HG03342 (cell line): ENCODE data around the gene TCFL5.

Source experiments
- ATAC-seq: cut with Tn5 transposase; IDR thresholded peaks from one replicate; pipeline ENCODE4 v1.9.1; 2021; ENCODE audit warnings: mild to moderate bottlenecking, moderate library complexity; ENCODE audit not compliant: unreplicated experiment

TCFL5 gene

DNA sequence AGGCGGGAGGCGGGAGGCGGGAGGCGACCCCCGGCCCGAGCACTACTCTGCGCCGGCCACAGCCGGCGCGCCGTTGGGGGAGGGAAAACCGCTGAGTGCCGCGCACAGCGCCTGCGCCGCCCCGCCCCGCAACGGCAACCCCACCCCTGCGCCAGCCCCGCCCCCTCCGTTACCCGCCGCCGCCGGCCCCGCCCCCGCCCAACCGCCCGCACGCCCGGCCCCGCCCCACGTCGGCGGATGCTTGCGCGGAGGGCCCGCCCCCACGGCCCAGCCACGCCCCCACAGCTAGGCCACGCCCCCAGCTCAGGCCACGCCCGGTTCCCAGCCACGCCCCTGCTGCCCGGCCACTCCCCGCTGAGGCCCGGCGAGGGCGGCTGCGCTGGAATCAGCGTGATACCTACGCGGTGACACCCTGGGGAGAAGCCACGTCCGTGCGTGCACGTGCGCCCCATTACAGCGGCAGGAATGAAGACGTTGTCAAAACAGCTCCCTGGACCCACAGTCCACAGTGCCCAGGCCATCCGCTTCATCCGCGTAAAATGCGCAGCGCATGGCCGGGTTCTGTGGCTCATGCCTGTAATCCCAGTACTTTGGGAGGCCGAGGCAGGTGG is at the start of gene TCFL5:
TCFL5 (minus strand) TSS at position 97 of the 611 bp plus-strand sequence. CDS start 152 bp downstream, outside the sequence.
- peak; percentile 59 for ATAC-seq

GRCh38 chr20:62910777-62911497 is 49.3 kb upstream of the TCFL5 start:
- no peak for ATAC-seq

GRCh38 chr20:62910217-62910766 is 48.7 kb upstream of the TCFL5 start:
- no peak for ATAC-seq

DNA sequence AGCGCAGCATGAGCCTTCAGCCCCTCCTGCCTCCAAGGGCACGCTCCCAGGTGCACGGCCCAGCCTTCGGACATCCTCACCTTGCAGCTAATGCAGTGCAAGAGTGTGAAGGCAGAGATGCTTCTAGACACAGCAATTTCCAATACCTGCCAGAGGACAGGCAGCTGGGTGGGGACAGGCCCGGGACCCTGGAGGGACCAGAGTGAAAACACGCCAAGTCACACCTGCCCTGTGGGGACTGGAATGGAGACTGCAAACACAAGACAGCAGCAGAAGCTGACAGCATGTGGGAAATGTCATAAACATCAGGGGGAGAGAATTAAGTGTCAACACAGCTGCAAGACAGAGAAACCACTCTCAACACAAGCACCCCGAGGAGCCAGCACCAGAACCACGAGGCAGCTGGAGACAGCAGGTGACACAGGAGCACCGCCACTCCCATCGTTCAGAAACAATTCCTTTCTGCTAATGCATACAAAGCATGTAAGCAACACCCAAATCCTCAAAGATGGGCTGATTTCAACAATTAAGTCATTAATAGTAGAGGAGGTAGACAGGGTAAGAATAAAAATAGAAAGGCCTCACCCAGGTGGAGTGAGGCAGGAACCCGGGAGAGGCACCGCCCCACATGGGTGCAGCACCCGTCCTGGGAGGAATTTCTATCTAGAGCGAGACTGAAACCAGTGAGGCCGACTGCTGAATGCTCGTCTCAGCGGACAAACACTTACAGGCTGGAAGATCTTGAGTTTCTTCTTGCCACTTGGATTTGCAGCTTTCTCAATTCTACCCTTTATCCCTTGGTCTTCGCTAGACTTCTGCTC is 47.6 kb upstream of the TCFL5 start:
- ATAC-seq, result no peak

- ATAC-seq, result no peak
Observed at GRCh38 chr20:62907384-62908317, 46.0 kb upstream of the TCFL5 start.

DNA sequence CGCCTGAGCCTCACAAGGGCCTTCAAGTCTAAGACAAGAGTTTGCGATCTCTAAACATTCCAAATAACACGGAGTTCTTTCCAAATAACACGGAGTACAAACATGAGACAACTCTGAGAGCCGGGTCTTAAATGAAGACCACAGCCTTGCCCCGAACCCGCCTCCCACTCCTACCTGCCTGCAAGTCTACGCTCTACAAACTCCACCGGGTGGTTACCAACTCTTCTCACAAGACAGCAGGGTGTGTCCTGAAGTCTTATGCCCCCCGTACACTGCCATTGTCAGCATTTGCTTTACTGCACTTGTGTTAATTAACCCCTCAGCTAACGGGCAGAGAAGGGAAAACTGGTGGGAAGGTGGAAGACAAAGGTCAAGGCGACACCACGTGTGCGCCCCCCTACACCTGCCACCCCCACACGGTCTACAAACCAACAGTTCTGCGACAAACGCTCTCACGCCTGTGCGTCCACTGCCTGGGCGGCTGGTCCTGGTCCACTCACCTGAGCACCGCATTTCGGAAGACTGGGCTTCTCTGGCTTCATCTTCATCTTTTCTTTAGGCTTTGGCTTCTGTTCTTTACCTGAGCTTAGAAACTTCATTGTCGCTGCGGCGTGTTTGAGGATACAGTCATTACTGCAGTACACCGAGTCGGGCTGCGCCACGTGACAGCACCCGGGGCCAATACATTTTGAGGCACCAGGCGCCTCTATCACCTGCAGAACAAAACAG is 45.2 kb upstream of the TCFL5 start:
- ATAC-seq, result no peak

DNA sequence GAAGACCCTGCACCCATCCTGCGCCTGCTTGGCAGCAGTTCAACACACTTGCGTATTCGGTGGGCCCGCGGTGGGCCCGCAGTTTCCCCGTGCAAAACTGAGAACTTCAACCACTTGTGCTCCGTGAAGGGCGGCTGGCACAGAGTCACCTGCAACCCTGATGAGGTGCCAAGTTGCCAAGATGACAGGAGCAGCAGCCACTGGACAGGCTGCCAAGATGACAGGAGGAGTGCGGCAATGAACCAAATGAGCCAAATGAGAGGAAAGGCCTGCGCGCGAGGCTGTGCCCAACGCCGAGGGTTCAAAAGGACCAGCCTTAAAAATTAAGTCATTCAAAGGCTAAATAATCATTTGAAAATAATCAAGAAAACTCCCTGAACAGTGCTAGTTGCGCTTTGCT is 44.6 kb upstream of the TCFL5 start:
- no peak for ATAC-seq

GRCh38 chr20:62905536-62906117 is 44.0 kb upstream of the TCFL5 start:
- no peak for ATAC-seq

DNA sequence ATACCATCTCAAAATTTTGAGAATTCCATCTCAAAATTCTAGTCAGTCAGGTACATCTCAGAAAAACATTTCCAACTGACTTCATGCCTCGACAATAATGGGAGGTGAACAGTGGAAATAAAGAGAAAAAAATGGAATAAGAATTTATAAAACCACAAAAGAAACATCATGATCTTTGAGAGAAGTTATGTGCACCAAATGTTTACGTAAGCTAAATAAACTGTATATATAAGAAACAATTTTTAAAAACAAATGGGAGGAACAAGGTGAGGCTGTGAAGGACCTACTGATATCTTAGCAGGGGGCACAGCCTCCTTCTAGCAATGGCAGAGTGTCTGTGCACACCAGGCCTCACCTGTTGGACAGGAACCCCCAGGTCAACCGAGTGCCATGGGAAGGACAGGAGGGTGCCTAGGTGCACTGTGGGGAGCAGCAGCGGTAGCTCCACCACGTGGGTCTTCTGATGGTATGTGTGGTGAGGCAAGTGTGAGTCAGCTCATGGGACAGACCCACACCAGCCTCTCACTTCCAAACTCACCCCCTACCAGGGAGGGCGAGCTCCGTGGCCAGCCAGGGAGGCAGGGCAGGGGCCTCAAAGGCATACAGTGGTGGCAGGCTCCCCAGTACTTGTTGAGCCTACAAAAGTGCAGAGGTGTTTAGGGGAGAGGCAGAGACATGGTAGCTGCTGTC is 41.4 kb upstream of the TCFL5 start:
- ATAC-seq, result no peak

DNA sequence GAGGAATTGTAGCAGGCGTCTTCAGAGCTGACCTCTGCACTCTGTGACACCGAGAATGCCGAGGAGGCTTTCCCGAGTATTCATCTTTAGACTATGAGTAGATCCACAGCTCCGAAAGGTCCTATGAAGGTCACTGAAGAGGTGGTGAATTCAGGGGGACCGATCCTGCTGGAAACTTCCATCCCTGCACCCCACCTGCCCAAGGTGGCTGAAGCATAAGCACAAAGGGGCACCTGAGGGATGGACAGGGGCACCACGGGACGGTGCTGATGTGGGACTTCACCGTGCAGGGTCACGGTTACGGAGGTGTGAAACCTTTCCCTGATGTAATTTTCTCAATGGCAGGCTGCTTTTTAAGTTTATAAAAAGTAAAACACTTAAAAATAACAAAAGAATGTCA is 40.3 kb upstream of the TCFL5 start:
- ATAC-seq, result no peak

DNA sequence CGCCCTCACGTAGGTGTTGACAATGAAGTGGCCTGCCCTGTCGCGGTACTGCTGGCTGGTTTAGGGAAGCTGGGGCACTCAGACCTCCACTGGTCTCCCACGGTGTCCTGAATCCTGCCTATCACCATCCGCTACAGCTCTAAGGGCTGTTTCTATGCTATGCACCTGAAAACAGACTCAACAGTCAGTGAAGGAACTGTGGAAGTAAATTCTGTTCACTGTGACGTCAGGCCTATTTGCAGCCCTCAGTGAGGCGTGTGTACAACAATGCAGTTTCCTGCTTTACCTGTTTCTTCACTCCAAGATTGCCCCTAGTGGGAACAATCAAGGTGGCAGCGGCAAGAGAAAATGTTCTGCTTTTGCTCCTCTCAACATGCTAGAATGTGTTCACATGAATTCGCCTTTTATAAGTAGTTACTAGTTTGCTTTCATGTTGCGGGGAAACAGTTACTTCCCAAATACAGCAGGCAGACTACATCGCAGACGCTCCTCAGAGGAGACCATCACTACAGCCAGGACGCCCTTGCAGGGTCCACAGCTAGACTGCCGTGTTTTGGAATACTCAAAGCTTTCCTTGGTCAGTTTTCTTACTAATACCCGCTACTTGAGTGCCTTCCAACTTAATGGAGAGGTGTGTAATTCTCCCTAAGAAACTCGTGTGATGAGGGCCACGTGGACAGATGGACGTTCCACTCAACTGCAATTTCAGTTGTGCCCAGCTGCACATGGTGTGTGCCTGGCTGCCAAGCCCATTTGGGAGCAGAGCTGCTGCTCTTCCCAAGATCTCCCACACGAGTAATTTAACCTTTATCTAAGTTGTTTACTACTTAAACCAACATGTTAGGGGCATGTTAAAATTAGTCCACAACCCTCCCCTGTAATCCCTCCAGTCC is 39.3 kb upstream of the TCFL5 start:
- ATAC-seq, result peak; percentile 24

DNA sequence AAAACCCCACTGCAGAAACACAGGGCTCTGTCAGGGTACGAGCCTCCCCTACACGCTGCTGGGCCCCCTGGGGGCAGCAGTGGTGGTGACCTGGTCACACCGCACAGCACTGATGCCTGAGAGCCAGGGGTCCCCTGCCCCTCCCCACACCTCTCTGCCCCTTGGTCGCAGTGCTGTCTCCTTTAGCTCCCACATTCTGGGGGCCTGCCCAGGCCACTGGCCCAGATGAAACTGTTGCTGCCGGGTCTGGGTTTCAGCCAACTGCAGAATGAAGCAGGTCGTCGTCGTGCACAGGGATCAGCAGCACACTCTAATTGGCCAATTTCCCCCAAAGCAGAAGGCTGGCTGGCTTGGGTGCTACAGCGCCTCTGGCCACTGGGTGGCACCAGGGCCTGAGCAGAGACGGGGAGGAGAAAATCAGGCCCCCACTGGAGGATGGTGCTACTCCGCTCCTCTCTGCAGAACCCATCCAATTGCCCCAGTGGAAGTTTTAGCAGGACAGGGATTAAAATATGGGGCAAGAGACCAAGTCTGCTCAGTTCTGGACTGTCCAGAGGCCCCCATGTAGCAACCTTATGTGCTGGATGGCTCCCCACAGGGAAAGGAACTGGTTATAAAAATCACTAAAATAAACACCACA is 38.5 kb upstream of the TCFL5 start:
- ATAC-seq, result peak; percentile 73

GRCh38 chr20:62899633-62900051 is 38.0 kb upstream of the TCFL5 start:
- no peak for ATAC-seq

DNA sequence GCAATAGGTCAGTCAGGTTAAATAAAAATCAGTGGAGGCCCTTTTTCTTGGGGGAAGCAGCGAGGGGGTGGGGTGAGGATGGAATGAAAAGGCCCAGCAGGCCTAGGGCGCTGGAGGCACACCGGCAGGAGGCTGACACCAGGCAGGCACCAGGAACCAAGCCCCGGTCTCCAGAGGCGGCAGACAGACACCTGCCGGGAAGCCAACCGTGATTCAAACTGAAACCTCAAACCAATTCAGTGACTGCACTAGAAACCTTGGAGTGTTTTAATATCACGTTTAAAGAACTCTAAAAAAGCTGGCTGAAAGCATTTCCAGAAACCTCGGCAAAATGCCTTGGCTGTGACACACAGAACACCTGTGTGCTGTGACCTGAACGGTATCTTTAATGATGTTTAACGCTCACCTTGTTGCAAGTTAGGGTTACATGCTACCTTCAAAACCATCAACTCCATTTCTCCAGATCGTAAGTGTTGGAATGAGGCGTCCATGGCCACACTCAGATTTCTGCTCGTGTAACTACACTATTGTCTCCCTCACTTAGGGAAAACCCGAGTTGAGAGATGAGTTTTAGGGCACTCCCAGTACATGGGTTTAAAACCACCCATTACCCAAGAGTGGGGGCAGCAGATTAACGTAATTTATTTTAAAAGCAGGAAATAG is 37.5 kb upstream of the TCFL5 start:
- no peak for ATAC-seq

DNA sequence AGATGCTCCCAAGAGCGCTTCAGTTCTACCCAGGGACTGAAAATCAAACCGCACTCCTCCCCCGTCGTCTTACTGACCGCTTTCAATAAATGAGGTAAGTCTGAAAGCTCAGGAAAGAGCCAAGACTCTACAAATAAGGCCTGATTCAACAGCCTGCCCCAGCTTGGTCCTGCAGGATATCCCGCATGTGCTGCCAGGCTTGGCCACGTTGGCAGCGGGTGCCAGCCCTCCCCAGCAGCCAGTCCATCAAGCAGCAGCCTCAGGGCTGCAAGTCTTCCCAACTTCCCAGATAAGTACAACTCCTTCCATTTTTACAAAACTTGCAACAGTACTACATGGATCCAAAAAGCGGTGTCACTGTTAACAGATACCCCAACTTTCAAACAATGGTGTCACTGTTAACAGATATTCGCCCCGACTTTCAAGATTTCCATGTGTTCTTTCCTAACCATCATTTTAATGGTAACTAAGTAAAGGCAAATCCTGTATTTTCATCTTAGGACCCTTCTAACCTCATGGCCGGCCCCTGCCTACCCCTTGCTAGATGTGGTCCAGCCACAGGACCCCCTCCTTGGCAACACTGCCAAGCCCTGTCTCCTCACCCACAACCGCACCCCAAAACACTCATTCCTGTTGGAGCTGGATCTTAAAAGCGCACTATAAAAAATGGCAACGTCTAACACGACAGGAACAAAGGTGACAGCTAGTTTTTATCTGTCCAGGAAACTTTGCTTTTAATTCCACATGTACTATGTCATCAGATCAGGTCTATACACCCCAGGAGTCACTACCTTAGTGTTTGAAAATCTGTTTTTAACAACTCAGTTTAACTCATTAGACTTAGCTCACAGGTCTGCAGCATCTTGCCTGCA is 36.7 kb upstream of the TCFL5 start:
- ATAC-seq, result no peak

- no peak for ATAC-seq
Observed at GRCh38 chr20:62897666-62898065, 36.0 kb upstream of the TCFL5 start.
